Activated naive CD4-positive, alpha-beta T cell treated with anti-CD3 and anti-CD28 coated beads, Interleukin-2, amount 50 U/mL, for 16 hours (primary cell): ENCODE data around the gene GEMIN2.
"Not testable (repeated sequence)": the region's sequence is repeated elsewhere in the genome, so short reads cannot be mapped to it uniquely, and the experiment has no call there.

Experiments used
- DNase-seq: peaks from one replicate; pipeline ENCODE4 v3.0.0-alpha.2; 2020

GEMIN2 gene, protein sequence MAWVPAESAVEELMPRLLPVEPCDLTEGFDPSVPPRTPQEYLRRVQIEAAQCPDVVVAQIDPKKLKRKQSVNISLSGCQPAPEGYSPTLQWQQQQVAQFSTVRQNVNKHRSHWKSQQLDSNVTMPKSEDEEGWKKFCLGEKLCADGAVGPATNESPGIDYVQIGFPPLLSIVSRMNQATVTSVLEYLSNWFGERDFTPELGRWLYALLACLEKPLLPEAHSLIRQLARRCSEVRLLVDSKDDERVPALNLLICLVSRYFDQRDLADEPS

DNA sequence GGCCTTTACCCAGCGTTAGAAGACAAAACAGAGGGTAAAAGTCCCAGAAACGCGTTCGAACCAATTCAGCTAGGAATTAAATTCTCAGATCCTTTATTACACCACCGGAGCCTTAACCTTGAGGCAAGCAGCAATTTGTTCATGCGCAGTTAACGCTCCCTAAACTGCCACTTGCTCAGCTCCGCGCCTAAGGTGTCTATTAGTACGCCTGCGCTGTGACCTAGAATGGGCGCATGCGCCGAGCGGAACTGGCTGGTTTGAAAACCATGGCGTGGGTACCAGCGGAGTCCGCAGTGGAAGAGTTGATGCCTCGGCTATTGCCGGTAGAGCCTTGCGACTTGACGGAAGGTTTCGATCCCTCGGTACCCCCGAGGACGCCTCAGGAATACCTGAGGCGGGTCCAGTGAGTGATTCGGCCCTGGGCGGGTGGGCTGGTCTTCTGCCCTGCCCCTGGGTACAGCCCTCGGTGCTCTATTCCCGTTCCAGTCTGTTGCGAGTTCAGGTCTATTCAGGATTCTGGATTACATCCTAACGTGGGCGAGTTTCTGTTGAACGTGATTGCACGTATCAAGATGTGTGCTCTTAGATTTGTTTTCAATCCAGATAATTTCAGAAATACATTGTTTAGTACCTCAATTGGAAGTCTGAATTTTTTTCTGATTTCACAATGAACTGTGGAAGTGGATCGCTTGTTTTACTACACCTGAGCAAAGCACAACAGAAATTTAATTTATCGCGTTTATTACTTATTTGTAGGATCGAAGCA, at the start of gene GEMIN2:
Gene GEMIN2, plus strand, starts transcription at position 251 of the 766 bp plus-strand sequence. Its CDS starts 16 bp downstream, at position 267.
- peak; percentile 94 for DNase-seq

DNA sequence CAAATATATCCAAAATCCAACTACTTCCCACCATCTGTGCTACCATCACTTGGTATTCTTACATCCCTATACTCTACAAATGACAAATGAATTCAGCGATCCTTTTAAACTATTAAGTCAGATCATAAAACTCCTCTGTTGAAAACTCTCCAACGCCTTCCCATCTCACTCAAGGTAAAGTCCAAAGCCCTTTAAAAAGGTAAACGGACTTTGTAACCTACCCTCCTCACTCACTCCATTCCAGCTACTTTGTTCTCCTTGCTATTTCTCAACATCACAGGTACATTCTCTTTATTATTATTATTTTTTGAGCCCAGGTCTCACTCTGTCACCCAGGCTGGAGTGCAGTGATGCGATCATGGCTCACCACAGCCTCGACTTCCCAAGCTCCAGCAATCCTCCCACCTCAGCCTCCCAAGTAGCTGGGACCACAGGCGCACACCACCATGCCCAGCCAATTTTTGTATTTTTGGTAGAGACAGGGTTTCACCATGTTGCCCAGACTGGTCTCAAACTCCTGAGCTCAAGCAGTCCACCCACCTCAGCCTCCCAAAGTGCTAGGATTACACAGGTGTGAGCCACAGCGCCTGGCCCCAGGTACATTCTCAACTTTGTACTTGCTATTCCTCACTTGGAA, 44.8 kb upstream of the GEMIN2 start:
- not testable (repeated sequence) for DNase-seq

DNA sequence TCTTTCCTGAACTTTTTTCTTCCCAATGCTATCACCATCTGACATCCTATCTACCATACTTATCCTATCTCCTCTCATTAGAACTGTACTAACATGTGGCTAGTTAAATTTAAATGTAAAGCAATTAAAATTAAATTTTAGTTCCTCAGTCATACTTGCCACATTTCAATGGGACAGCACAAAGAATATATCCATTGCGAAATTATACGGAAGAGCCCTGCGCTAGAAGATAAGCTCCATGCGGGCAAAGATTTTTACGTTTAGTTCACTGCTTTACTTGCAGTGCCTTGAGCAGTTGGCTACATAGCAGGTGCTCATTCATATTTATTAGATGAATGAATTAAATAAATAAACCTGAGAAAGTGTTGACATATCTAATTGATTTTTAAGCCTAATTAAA, 44.2 kb upstream of the GEMIN2 start:
- DNase-seq: no peak

DNA sequence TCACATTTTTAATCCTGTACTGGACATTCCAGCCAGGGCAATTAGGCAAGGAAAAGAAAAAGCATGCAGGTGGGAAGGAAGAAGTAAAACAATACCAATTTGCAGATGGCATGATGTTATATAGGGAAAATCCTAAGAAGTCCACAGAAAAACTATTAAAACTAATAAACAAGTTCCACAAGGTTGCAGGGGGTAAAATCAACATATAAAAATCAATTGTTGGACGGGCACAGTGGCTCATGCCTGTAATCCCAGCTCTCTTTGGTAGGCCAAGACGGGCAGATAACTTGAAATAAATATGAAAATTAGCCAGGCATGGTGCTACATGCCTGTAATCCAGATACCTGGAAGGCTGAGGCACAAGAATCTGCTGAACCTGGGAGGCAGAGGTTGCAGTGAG, 43.0 kb upstream of the GEMIN2 start:
- DNase-seq: no peak

DNA sequence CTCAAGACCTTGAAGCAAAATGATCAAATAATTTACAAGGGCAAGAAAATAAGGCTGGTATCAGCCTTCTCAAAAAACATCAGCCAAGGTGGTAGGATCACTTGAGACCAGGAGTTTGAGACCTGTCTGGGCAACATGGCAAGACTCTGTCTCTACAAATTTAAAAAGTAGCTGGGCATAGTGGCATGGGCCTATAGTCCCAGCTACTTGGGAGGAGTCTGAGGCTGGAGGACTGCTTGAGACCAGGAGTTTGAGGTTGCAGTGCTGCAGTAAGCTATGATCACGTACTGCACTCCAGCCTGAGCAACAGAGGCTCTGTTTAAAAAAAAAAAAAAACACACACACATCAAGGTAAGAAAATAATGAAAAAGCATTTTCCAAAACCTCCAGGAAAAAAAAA, 33.2 kb upstream of the GEMIN2 start:
- DNase-seq: no peak

DNA sequence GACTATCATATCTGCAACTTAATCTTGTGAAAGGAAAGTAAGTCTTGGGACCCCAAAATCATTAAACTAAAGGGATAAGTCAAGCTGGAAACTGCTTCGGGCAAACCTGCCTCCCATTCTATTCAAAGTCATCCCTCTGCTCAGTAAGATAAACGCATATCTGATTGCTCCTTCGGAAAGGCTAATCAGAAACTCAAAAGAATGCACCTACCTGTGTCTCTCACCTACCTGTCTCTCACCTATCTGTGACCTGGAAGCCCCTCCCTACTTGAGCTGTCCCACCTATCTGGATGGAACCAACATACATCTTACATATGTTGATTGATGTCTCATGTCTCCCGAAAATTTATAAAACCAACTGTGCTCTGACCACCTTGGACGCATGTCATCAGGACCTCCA, 31.0 kb upstream of the GEMIN2 start:
- DNase-seq: no peak

DNA sequence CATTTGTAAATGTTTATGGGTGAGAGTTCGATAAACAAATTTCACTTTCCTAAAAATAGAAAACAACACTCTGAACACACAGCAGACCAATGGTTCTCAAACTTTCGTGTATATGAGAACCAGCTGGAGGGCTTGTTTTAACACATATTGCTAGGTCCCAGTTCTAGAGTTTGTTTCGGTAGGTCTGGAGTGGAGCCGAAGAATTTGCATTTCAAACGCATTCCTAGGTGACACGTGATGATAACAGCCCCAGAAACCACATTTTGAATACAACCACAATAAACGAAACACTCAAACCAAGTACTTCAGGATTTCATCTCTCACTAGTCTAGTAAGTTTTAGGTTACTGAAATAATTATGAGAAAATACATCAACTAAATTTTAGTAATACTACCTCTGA, 28.2 kb upstream of the GEMIN2 start:
- DNase-seq: no peak

DNA sequence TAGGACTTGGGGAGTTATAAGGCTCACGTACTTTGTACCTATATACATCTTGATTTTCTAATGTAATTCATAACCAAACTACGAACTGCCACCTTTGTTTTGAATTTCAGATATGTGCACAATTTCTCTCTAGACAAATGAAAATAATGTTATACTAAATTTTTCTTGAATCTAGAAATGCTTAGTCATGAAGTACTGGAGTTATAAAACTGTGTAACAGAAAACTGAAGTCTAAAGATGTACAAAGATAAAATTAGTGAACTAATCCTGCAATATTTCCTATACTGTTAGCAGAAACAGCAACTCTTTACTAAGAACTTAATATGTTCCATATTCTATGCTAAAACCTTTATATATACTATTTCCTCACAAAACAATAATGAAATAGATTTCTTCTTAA, 26.6 kb upstream of the GEMIN2 start:
- DNase-seq: no peak

DNA sequence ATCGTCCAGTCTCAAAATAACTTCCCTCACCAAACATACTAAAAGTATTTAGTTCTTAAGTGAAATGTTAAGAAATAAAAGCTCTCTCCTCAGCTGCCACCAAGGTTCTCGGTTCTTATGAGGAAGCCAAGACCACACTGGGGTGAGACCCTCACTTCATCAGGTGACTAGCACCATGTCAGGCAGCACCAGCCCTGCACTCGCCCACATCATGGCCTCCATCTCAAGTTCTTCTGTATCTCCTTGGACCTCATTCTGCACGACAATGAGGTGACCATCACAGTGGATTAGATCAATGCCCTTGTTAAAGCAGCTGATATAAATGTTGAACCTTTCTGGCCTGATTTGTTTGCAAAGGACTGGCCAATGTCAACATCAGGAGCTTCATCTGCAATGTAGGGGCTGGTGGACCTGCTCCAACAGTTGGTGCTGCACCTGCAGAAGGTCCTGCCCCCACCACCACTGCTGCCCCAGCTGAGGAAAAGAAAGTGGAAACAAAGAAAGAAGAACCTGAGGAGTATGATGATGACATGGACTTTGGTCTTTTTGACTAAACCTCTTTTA, 23.5 kb upstream of the GEMIN2 start:
- no peak for DNase-seq

DNA sequence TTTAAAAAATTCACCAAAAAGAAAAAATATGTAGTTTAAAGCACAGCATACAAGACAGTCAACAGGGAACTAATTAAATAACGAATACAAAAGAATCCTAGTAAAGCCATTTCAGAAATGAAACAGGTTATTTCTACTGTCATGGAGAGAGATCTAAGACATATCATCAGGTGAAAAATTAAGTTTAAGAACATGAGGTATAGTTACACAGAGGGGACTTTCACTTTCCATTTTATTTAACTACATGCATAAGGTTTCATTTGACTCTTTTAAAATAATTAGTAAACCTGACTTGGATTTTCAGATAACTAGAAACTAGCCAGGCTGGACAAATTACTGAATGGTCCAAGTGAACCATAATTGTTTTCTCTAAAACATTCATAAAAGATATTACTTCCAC, 22.4 kb upstream of the GEMIN2 start:
- DNase-seq: no peak

DNA sequence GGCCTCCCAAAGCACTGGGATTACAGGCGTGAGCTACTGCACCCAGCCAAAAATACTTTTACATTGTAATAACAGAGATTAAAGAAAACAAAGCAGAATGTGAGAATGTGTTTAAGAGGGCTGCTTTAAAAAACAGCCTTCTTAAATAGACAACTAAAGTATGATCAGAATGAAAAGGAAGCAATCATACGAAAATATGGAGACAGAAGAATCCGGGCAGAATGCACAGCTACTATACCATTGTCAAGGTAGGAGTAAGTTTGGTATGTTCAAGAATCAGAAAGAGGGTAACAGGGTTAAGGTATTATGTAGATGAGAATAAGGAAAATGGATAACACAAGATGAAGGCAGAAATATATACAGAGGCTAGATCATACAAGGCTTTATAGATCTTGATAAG, 19.6 kb upstream of the GEMIN2 start:
- DNase-seq: no peak

DNA sequence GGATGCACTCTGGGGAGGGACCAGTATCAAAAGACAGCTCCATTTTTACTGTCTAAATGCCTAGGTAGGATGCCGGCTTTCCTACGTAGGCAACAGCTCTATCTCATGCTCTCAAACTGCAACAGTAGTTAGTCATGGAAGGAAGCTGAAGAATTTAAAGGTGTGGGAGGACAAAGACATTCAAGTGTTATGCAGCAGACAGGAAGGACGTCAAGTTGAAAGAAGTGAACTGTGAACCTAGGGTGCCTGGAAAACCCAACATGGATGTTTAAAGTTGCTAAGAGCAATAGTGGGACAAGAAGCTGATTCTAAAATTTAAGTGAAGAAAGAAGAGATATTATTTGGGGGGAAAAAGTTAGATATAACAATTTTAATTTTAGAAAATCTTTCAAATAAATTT, 17.0 kb upstream of the GEMIN2 start:
- no peak for DNase-seq

DNA sequence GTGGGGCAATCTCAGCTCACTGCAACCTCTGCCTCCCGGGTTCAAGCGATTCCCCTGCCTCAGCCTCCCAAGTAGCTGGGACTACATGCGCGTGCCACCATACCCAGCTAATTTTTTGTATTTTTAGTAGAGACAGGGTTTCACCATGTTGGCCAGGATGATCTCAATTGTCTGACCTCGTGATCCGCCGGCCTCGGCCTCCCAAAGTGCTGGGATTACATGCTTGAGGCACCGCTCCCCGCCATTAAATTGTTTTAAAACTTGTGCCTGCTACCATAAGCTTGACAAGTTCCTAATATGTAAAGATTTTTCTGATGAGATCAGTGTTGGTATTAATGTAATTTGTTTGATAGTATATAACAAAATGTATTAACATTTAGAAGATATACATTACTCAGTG, 14.9 kb upstream of the GEMIN2 start:
- DNase-seq: not testable (repeated sequence)

DNA sequence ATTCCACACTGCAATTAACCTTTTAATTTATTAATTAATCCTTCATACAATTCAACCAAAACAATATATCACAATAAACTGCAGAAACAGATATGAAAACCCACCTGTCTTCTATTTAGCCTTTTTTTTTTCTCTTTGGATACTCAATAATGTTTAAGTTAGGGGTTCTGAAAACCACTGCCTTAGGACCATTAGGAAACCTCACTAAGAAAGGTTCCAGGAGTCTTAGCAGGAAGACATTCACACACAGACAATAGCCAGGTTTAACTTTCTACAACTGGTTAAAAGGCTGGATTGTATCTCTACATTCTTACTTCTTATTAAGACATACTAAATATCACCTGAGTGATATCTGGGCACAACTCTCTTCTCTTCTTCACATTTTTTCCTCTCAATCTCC, 14.4 kb upstream of the GEMIN2 start:
- DNase-seq: no peak

DNA sequence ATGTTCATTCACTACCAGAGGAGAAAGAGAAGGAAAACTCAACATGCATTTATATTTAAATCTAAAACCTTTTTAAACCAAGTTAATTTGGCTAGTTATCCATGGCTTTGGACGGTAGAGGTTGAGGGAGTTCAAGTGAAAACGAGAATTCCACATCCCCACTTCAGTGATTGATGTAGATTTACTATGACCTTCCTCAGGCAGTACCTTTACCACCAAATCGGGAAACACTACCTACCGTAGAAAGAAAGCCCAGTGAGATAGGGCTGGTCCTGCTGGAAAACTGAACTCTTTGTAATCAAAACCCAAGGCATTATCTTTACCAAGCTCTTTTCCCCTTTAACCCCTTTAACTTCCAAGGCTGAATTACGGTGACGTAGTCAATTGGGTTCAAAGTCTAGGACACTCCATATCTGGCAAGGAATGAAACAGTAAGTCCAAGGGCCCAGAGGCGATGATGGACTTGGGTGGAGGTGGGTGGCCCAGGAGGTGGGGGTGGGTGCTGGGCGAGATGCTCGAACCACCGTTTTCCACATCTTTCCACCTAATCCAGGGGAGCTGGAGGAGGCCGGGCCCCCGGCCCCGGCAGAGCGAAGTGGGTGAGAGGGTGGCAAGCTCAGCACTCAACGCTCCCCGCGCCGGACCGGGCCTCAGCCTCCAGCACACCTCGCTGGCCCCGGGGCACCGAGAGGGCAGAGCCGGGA, 11.7 kb upstream of the GEMIN2 start:
- DNase-seq: no peak

DNA sequence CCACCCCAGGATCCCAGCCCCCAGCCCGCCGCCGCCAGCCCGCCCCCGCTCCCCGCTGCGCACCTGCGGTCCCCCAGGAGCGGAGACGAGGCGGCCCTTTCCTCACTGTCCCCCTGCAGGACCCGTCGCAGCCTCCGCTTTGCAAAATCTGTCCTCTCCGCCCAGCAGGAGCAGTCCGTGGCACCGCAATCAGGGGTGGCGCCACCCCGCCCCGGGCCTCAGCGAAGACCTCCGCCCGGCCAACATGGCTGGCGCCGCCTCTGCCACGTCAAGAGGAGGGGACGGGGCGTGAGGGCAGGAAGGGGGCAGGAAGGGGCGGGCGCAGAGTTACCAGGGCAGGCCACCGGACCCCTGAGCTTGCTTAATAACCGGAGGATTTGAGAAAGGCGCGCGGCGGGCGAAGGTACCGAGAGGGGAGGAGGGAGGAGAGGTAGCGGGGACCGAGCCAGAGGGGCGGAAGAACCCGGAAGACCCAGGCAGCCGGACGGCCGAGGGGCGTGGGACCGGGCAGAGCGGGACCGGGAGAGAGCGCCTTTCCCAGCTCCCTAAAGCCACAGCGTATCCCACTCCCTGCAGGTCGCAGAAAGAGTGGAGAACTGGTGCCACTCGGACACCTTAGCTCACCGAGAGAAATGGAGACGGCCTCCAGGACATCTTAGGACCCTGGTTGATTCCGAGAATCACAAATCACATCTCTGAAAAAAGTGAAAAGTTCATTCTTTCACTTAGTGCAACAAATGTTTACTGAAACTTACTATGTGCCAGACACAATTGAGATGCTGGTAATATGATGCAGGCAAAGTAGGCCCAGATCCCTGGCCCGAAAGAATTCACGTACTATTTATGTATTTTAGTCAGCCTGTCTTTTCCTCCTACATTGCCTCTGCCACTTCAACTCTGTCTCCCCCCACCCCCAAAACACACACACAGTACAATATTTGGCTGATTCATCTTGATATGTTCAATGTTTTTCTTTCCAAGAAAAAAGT, 10.9 kb upstream of the GEMIN2 start, which contains the start of gene SEC23A:
Gene SEC23A, minus strand, starts transcription at position 267 of the 989 bp plus-strand sequence. CDS start 7,117 bp downstream, outside the sequence.
- peak; percentile 80 for DNase-seq

DNA sequence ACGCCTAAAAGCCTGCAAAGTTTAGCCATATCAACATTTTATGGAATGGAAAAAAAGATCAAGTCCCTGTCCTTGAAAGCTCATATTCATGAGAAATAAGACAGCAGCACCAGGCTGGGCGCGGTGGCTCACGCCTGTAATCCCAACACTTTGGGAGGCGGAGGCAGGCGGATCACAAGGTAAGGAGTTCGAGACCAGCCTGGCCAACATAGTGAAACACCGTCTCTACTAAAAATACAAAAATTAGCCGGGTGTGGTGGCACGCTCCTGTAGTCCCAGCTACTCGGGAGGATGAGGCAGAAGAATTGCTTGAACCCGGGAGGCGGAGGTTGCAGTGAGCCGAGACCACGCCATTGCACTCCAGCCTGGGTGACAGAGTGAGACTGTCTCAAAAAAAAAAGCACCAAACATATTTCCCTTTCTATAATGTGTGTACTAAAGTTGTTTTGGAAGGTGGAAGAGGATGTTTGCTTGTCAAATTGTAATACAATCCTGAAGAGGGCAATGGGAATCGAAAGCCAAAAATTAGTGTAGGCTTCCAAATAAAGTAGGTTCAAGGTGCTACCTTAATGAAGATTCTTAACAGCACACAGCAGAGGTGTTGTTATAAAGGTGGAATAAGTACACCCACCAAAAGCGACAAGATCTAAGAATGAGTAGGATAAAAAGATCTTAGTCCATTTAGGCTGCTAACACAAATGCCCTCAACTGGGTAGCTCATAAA, 9.9 kb upstream of the GEMIN2 start:
- DNase-seq: not testable (repeated sequence)

DNA sequence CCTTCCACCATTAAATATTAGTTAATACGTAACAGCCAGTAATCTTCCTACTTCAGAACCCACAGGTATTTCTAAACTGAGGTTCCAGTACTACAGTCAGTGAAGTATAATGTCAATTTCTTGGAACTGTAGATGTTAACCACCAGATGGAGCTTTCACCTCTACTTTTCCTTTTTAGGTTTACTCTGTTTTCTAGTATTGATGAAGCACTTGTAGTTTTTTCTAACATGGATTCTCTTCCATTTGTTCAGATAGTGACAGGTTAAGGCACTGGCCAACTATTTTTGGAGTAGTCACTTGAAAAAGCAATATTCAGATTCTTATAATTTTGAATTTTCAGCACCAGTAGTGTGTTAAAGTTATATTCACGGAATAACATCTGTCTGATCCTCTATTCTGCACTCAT, 6.5 kb upstream of the GEMIN2 start:
- no peak for DNase-seq

DNA sequence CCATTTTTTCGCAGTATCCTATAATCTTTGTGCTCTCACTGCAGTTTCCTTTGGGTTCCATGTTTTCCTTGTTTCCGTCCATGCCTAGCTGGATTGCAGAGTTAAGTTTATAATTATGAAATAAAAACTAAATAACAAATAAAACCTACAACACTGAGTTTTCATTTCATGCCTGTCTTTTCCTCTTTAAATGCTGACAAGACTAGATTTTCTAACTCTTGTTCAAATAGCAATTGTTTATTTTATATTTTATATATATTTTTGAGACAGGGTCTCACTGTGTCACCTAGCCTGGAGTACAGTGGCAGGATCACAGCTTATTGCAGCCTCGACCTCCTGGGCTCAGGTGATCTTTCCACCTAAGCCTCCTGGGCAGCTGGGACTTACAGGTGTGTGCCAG, 5.3 kb upstream of the GEMIN2 start:
- DNase-seq: no peak

DNA sequence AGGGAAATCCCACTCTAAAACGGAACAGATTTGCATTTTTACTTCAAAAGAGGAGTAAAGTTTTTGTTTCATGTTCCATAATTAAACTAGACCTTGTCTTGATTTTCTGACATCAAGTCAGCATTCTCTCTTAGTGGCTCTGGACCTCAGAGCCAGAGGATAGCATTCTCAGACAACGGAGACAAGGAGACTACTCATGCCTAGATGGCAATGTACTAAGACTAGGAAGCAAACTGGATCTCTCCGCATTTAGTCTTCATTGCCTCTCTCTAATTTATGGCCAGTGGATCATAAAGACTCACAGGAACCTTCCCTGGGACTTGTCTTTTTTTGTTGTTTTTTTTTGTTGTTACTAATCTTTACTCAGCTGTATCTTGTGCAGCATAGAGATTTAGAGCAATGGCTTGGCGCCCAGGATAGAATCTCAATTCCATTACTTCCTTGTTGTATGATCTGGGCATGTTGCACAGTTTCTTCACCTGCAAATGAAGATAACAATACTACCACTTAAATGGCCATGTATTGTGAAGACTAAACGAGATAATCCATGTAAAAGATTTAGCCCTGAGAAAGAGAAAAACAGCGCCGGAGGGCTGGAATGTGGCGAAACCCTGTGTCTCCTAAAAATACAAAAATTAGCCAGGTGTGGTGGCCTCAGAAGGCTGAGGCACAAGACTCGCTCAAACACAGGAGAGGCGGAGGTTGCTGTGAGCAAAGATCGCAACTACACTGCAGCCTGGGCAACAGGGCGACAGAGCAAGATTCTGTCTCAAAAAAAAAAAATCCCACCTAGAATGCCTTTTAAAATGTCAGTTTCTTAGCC, 4.0 kb upstream of the GEMIN2 start:
- no peak for DNase-seq
